D341Med (cell line): ENCODE data around the gene MUSK.

Experiments used
- DNase-seq: peaks from one replicate; pipeline ENCODE4 v3.0.0; 2012; ENCODE audit warnings: low spot score

The MUSK gene

GRCh38 chr9:110668570-110669167 is at the start of gene MUSK:
TSS of gene MUSK (plus strand) at chr9:110668791. CDS start at chr9:110668905, 114 bp downstream.
- no peak for DNase-seq

- no peak for DNase-seq
Measured at GRCh38 chr9:110619831-110620230, 48.8 kb upstream of the MUSK start.

GRCh38 chr9:110620726-110621125 is 47.9 kb upstream of the MUSK start:
- DNase-seq = no peak

- DNase-seq = no peak
Measured at GRCh38 chr9:110622368-110622767, 46.2 kb upstream of the MUSK start.

GRCh38 chr9:110623462-110624025 is 45.0 kb upstream of the MUSK start:
- DNase-seq = peak; percentile 37

- DNase-seq = no peak
Measured at GRCh38 chr9:110626101-110626829, 42.3 kb upstream of the MUSK start.

GRCh38 chr9:110635589-110635988 is 33.0 kb upstream of the MUSK start:
- no peak for DNase-seq

- DNase-seq = no peak
Measured at GRCh38 chr9:110638381-110638954, 30.1 kb upstream of the MUSK start.

GRCh38 chr9:110640736-110641135 is 27.9 kb upstream of the MUSK start:
- DNase-seq = no peak

GRCh38 chr9:110641293-110641692 is 27.3 kb upstream of the MUSK start:
- no peak for DNase-seq

- no peak for DNase-seq
Measured at GRCh38 chr9:110648696-110649095, 19.9 kb upstream of the MUSK start.

GRCh38 chr9:110650261-110650660 is 18.3 kb upstream of the MUSK start:
- no peak for DNase-seq

GRCh38 chr9:110650991-110651411 is 17.6 kb upstream of the MUSK start:
- DNase-seq = no peak

- DNase-seq = no peak
Measured at GRCh38 chr9:110655754-110656641, 12.6 kb upstream of the MUSK start.

GRCh38 chr9:110659891-110660541 is 8.6 kb upstream of the MUSK start:
- no peak for DNase-seq

- no peak for DNase-seq
Measured at GRCh38 chr9:110669433-110669832, 842 bp downstream of the MUSK start.

- DNase-seq = no peak
Measured at GRCh38 chr9:110671849-110672248, 3.3 kb downstream of the MUSK start.

- no peak for DNase-seq
Measured at GRCh38 chr9:110672873-110673510, 4.4 kb downstream of the MUSK start.

- no peak for DNase-seq
Measured at GRCh38 chr9:110687497-110687896, 18.9 kb downstream of the MUSK start.

- DNase-seq = no peak
Measured at GRCh38 chr9:110688329-110688728, 19.7 kb downstream of the MUSK start.

- no peak for DNase-seq
Measured at GRCh38 chr9:110691002-110691549, 22.5 kb downstream of the MUSK start.
